Caco-2 (cell line): ENCODE data around the gene UBAP1L. TPM values are rescaled to one million over a fixed set of nuclear protein-coding genes. Genes with fewer than 3 reads are reported as not detected.

ENCODE experiments used
- BruUV-seq: library from RNA; stranded (reverse); fragments of 400-500 nt; replicated peaks from 2 replicates; lab custom pipeline; 2021; lab: Mats Ljungman, UMichigan
- CTCF ChIA-PET: fragments of 300-600 bp; sonication (Branson Sonifier 250); formaldehyde crosslinking; loops from one replicate; lab custom pipeline; 2022; ENCODE audit warnings: antibody characterized with exemption; lab: Charles Lee
- POLR2A ChIA-PET: fragments of 300-600 bp; sonication (Branson Sonifier 250); formaldehyde crosslinking; loops from one replicate; lab custom pipeline; 2022; ENCODE audit warnings: antibody characterized with exemption; lab: Charles Lee
- DNase-seq, 2 experiments: peaks; one replicate each; pipeline versions ENCODE4 v3.0.0 to v3.0.0-alpha.2; 2020 to 2022
- H3K27me3 ChIP-seq: replicated peaks from 2 replicates; pipeline ENCODE4 v1.6.0; 2011; ENCODE audit warnings: low read length; ENCODE audit not compliant: control insufficient read depth, insufficient read depth
- H3K36me3 ChIP-seq: 2 replicates; pipeline ENCODE4 v1.5.1; 2011; ENCODE audit warnings: low read length; ENCODE audit not compliant: control insufficient read depth, insufficient read depth
- H3K4me1 ChIP-seq: fragments of 250-450 bp; sonication (Bioruptor Pico); 2 replicates; pipeline ENCODE4 v1.5.1; 2020; ENCODE audit warnings: mild to moderate bottlenecking
- H3K4me3 ChIP-seq: 2 replicates; pipeline ENCODE4 v1.5.1; 2011; ENCODE audit warnings: low read depth, mild to moderate bottlenecking, control low read depth, low read length
- H3K9me3 ChIP-seq: fragments of 250-450 bp; sonication (Bioruptor Pico); 2 replicates; pipeline ENCODE4 v1.5.1; 2020; ENCODE audit warnings: mild to moderate bottlenecking, moderate library complexity
- H3K27ac Mint-ChIP-seq: one replicate; pipeline ENCODE4 v1.8.0; 2022; ENCODE audit warnings: mixed read lengths; ENCODE audit not compliant: unreplicated experiment
- H3K27me3 Mint-ChIP-seq: one replicate; pipeline ENCODE4 v1.8.0; 2022; ENCODE audit warnings: mixed read lengths; ENCODE audit not compliant: insufficient read depth, unreplicated experiment
- H3K36me3 Mint-ChIP-seq: one replicate; pipeline ENCODE4 v1.8.0; 2022; ENCODE audit warnings: mild to moderate bottlenecking, mixed read lengths; ENCODE audit not compliant: insufficient read depth, unreplicated experiment
- H3K4me1 Mint-ChIP-seq: one replicate; pipeline ENCODE4 v1.8.0; 2022; ENCODE audit warnings: low read depth, mixed read lengths; ENCODE audit not compliant: unreplicated experiment
- H3K4me3 Mint-ChIP-seq: one replicate; pipeline ENCODE4 v1.8.0; 2022; ENCODE audit warnings: mild to moderate bottlenecking, moderate library complexity, mixed read lengths; ENCODE audit not compliant: unreplicated experiment
- H3K9me3 Mint-ChIP-seq: one replicate; pipeline ENCODE4 v1.8.0; 2022; ENCODE audit warnings: mixed read lengths; ENCODE audit not compliant: unreplicated experiment
- CTCF ChIP-seq, 2 experiments: fragments of 200-600 bp in 1 of 2; IDR thresholded peaks; 1 replicate in 1 of 2; 2 replicates in 1 of 2; pipeline versions ENCODE4 v1.5.1 to v1.8.0; 2011 to 2022; ENCODE audit warnings: antibody characterized with exemption in 1 of 2, control low read depth in 1 of 2, inconsistent platforms in 1 of 2, low read depth in 1 of 2, low read length in 1 of 2, mild to moderate bottlenecking in 1 of 2, moderate library complexity in 1 of 2; ENCODE audit not compliant: insufficient read depth in 1 of 2, severe bottlenecking in 1 of 2, unreplicated experiment in 1 of 2
- intact Hi-C: fragments of 100-400 bp; cut with micrococcal nuclease; formaldehyde crosslinking; loops from one replicate; pipeline ENCODE4 v1.10.0; 2022; ENCODE audit not compliant: unreplicated experiment
- total RNA-seq: library from RNA; stranded (reverse); gene quantifications from 2 replicates; pipeline ENCODE4 v1.2.3, GENCODE V29; 2022

Gene UBAP1L
- total RNA-seq, 1 experiment from 2014 or later = 2.2 TPM

GRCh38 chr15:65087411-65087810, 27.6 kb downstream of the UBAP1L start:
- no TSS peak for BruUV-seq
- intact Hi-C loops = no loop called here
- Mint-ChIP-seq H3K9me3 (no peaks in the 10 kb centered on the region), H3K27me3 (no peaks in the 10 kb centered on the region), H3K4me1 (peaks cover 67% of the 10 kb centered on the region), H3K36me3 (peaks cover 15% of the 10 kb centered on the region), H3K4me3 (no peak overlapping the region), H3K27ac (peak overlapping the region; percentile 90)
- no peak for DNase-seq
- no peaks in the 10 kb centered on the region for H3K9me3 ChIP-seq
- H3K4me3 ChIP-seq = no peak overlapping the region
- no peaks in the 10 kb centered on the region for H3K36me3 ChIP-seq
- no peaks in the 10 kb centered on the region for H3K27me3 ChIP-seq
- ChIA-PET POLR2A (interaction anchor here (0.6 kb wide), 1 partner anchor 53 kb away, joined by 4 read pairs; no protein-coding TSS in a partner anchor), CTCF (interaction anchor here (1.7 to 4.3 kb wide), 4 partner anchors 8 to 53 kb away, joined by 7 to 65 read pairs (median 15); no protein-coding TSS in a partner anchor)
- H3K4me1 ChIP-seq = peaks cover 82% of the 10 kb centered on the region
- TF ChIP-seq CTCF (IDR thresholded peaks at IDR 0.05; ENCODE audit: insufficient read depth in 1 of 2, low read depth in 1 of 2, low read length in 1 of 2, severe bottlenecking in 1 of 2, unreplicated experiment in 1 of 2) = no peak

- POLR2A ChIA-PET = interaction anchor here (0.6 kb wide), 1 partner anchor 99 kb away, joined by 4 read pairs; the partner anchor contains the start of gene CLPX
- BruUV-seq = no TSS peak
- CTCF ChIA-PET = interaction anchor here (0.7 to 4.3 kb wide), 7 partner anchors 9 to 52 kb away, joined by 3 to 65 read pairs (median 7); no protein-coding TSS in a partner anchor
Observed at GRCh38 chr15:65086680-65087111, 28.3 kb downstream of the UBAP1L start.

More at GRCh38 chr15:65086680-65087111, 28.3 kb downstream of the UBAP1L start:
- intact Hi-C loops = loop anchor here (1.0 kb wide), 1 partner anchor 15 kb away; no protein-coding TSS in a partner anchor
- Histone ChIP-seq H3K9me3 (no peaks in the 10 kb centered on the region), H3K36me3 (no peaks in the 10 kb centered on the region), H3K4me1 (peaks cover 82% of the 10 kb centered on the region), H3K4me3 (no peak overlapping the region), H3K27me3 (no peaks in the 10 kb centered on the region)
- Mint-ChIP-seq H3K36me3 (peaks cover 15% of the 10 kb centered on the region), H3K9me3 (no peaks in the 10 kb centered on the region), H3K4me1 (peaks cover 69% of the 10 kb centered on the region), H3K4me3 (no peak overlapping the region), H3K27me3 (no peaks in the 10 kb centered on the region), H3K27ac (peak overlapping the region; percentile 90)
- TF ChIP-seq CTCF (IDR thresholded peaks at IDR 0.05; ENCODE audit: insufficient read depth in 1 of 2, low read depth in 1 of 2, low read length in 1 of 2, severe bottlenecking in 1 of 2, unreplicated experiment in 1 of 2) = peak in 1 of 2 experiments; percentile 43
- peak in 1 of 2 experiments; percentile 55 for DNase-seq
